SK-N-DZ (cell line): ENCODE data around the gene ANO8. TPM values are rescaled to one million over a fixed set of nuclear protein-coding genes. Genes with fewer than 3 reads are reported as not detected.
"Not testable (repeated sequence)": the region's sequence is repeated elsewhere in the genome, so short reads cannot be mapped to it uniquely, and the experiment has no call there.

Source experiments
- DNase-seq: peaks from one replicate; pipeline ENCODE4 v3.0.0-alpha.2; 2015; ENCODE audit warnings: low spot score
- polyA plus RNA-seq, 2 experiments: library from polyadenylated mRNA; depleted of rRNA; stranded (reverse); fragments of >200 nt; gene quantifications; 2 replicates each; pipeline ENCODE4 v1.2.3, GENCODE V29; 2014

The ANO8 gene
- 9.5 and 13.7 TPM in 2 replicates for polyA plus RNA-seq (2014; cell fraction: cytosol; rRNA removed)
- polyA plus RNA-seq (2014; cell fraction: nucleus; rRNA removed) = 36.9 and 54.0 TPM in 2 replicates

GRCh38 chr19:17334414-17335409 is at the start of gene ANO8:
Gene ANO8, minus strand, starts transcription at chr19:17334855. Its CDS starts 185 bp downstream, at chr19:17334670.
- DNase-seq = peak; percentile 97

GRCh38 chr19:17380426-17381138 is 45.9 kb upstream of the ANO8 start:
- DNase-seq = no peak

- DNase-seq = no peak
These were observed 44.6 kb upstream of the ANO8 start for GRCh38 chr19:17379221-17379631.

- no peak for DNase-seq
These were observed 43.6 kb upstream of the ANO8 start for GRCh38 chr19:17378271-17378670.

GRCh38 chr19:17376935-17377600 is 42.4 kb upstream of the ANO8 start, which contains the start of gene PLVAP:
Gene PLVAP, minus strand, starts transcription at chr19:17377342. Its CDS starts 54 bp downstream, at chr19:17377288.
- no peak for DNase-seq

GRCh38 chr19:17370026-17370587 is 35.5 kb upstream of the ANO8 start:
- no peak for DNase-seq

- DNase-seq = no peak
These were observed 30.7 kb upstream of the ANO8 start for GRCh38 chr19:17365361-17365760.

- not testable (repeated sequence) for DNase-seq
These were observed 29.4 kb upstream of the ANO8 start for GRCh38 chr19:17363852-17364605.

- DNase-seq = no peak
These were observed 25.5 kb upstream of the ANO8 start for GRCh38 chr19:17359905-17360800.

GRCh38 chr19:17358395-17358794 is 23.7 kb upstream of the ANO8 start:
- no peak for DNase-seq

- no peak for DNase-seq
These were observed 23.1 kb upstream of the ANO8 start for GRCh38 chr19:17357724-17358123.

- DNase-seq = no peak
These were observed 22.5 kb upstream of the ANO8 start for GRCh38 chr19:17357078-17357666.

- no peak for DNase-seq
These were observed 18.7 kb upstream of the ANO8 start for GRCh38 chr19:17353386-17353785.

GRCh38 chr19:17352608-17353280 is 18.1 kb upstream of the ANO8 start:
- no peak for DNase-seq

- peak; percentile 38 for DNase-seq
These were observed 17.3 kb upstream of the ANO8 start for GRCh38 chr19:17351815-17352435.

GRCh38 chr19:17348700-17349099 is 14.0 kb upstream of the ANO8 start:
- no peak for DNase-seq

GRCh38 chr19:17347877-17348276 is 13.2 kb upstream of the ANO8 start:
- DNase-seq = no peak

- no peak for DNase-seq
These were observed 12.7 kb upstream of the ANO8 start for GRCh38 chr19:17347361-17347760.
